Spleen (tissue), 11 donors: ENCODE data around the gene SLAMF7. TPM values are rescaled to one million over a fixed set of nuclear protein-coding genes. Genes with fewer than 3 reads are reported as not detected.

ENCODE experiments used
- DNase-seq: peaks from one replicate; pipeline ENCODE4 v3.0.0-alpha.2; 2020
- H3K27ac ChIP-seq, 8 donors: fragments of 200-600 bp; sonication (generic) in 7 of 8; 1 replicate in 4 of 8; 2 replicates in 4 of 8; pipeline versions ENCODE4 v1.5.0 to v1.8.0; 2016 to 2021; ENCODE audit warnings: inconsistent platforms in 4 of 8, mild to moderate bottlenecking in 4 of 8, moderate library complexity in 1 of 8
- H3K27me3 ChIP-seq, 7 donors: fragments of 200-600 bp; sonication (generic) in 6 of 7; replicated peaks in 1 of 7; 1 replicate in 4 of 7; 2 replicates in 3 of 7; pipeline versions ENCODE4 v1.5.0 to v1.8.0; 2016 to 2021; ENCODE audit warnings: inconsistent platforms in 3 of 7, mild to moderate bottlenecking in 1 of 7
- H3K36me3 ChIP-seq, 6 donors: fragments of 200-600 bp; sonication (generic) in 5 of 6; 1 replicate in 4 of 6; 2 replicates in 2 of 6; pipeline versions ENCODE4 v1.5.0 to v1.8.0; 2016 to 2021; ENCODE audit warnings: inconsistent platforms in 2 of 6
- H3K4me1 ChIP-seq, 6 donors: fragments of 200-600 bp; sonication (generic) in 5 of 6; 1 replicate in 3 of 6; 2 replicates in 3 of 6; pipeline versions ENCODE4 v1.5.0 to v1.8.0; 2016 to 2021; ENCODE audit warnings: inconsistent platforms in 3 of 6
- H3K4me3 ChIP-seq, 8 donors: fragments of 200-600 bp; sonication (generic) in 7 of 8; 1 replicate in 4 of 8; 2 replicates in 4 of 8; pipeline versions ENCODE4 v1.5.0 to v1.8.0; 2016 to 2021; ENCODE audit warnings: inconsistent platforms in 4 of 8, mild to moderate bottlenecking in 4 of 8, moderate library complexity in 2 of 8
- H3K9me3 ChIP-seq, 8 donors: fragments of 200-600 bp; sonication (generic) in 7 of 8; 1 replicate in 4 of 8; 2 replicates in 4 of 8; pipeline versions ENCODE4 v1.5.0 to v1.8.0; 2016 to 2021; ENCODE audit warnings: inconsistent platforms in 4 of 8
- CTCF ChIP-seq, 11 experiments: fragments of 200-600 bp in 7 of 11; fragments of 450-650 bp in 4 of 11; sonication (generic) in 4 of 11; IDR thresholded peaks in 8 of 11; conservative IDR thresholded peaks in 3 of 11; 1 replicate in 7 of 11; 2 replicates in 4 of 11; pipeline versions ENCODE4 v1.4.0 to v1.8.0; 2016 to 2021; ENCODE audit warnings: antibody characterized with exemption in 11 of 11, inconsistent platforms in 4 of 11, mild to moderate bottlenecking in 1 of 11
- POLR2A ChIP-seq, 3 donors: fragments of 450-650 bp; IDR thresholded peaks; one replicate each; pipeline ENCODE4 v1.5.1; 2017; ENCODE audit warnings: antibody characterized with exemption in 3 of 3, mild to moderate bottlenecking in 1 of 3
- POLR2AphosphoS5 ChIP-seq, 3 donors: sonication (generic); formaldehyde crosslinking; IDR thresholded peaks; one replicate each; pipeline ENCODE4 v1.5.1; 2017; ENCODE audit warnings: antibody characterized with exemption in 3 of 3
- WGBS, 5 donors: extraction: QIAGEN DNeasy Blood & Tissue Kit in 3 of 5; methylation state at CpG; one replicate each; pipeline versions ENCODE4 v1.1.5 to v1.1.7; 2013 to 2018; 5-methylcytosine and 5-hydroxymethylcytosine counted together
- intact Hi-C: fragments of 100-400 bp; cut with DNase I; formaldehyde crosslinking; loops from one replicate; pipeline ENCODE4 v1.15.0; 2023; ENCODE audit warnings: low total_unique reads
- polyA plus RNA-seq, 3 donors: library from polyadenylated mRNA; stranded (reverse); fragments of 200-250 nt; gene quantifications; one replicate each; pipeline ENCODE4 v1.2.1, GENCODE V29; 2013
- total RNA-seq, 7 donors: library from RNA; depleted of rRNA in 3 of 7; stranded (reverse); fragments of >200 nt in 3 of 7; fragmentation: NEBNext Ultra II Directional in 4 of 7; extraction: Animal tissue kit (Norgen Biotek cat#: 25700) in 4 of 7; gene quantifications; one replicate each; pipeline versions ENCODE4 v1.1.0 to v1.2.1, GENCODE V29; 2016 to 2021
- donor health status: healthy with polysubstance abuse.
- donor health status: DM: no; HTN: no; CAD: no; lungs with moderate emphysema.
- donor health status: DM: no; HTN: no; CAD: no.
- donor health status: Bipolar disorder and iron deficiency.
- donor health status: healthy.
- donor health status: DM: no; HTN: no; CAD: no.
- donor health status: DM: yes; HTN: yes; CAD: no.

Gene SLAMF7
- total and polyA plus RNA-seq, 10 donors = 12.5 to 134 (median 41.8) TPM

GRCh38 chr1:160758521-160758920 lies 19.5 kb downstream of the SLAMF7 start:
- Histone ChIP-seq H3K4me1 (peaks cover 0 to 6% (median 0%) of the 10 kb centered on the region in 6 donors), H3K9me3 (no peaks in the 10 kb centered on the region), H3K27me3 (no peaks in the 10 kb centered on the region), H3K36me3 (no peaks in the 10 kb centered on the region), H3K27ac (no peak overlapping the region), H3K4me3 (no peak overlapping the region)
- DNase-seq = no peak
- 82 to 94% (median 93%) methylated on average over 2 of the region's 2 CpGs for WGBS, 5 donors
- intact Hi-C loops = no loop called here
- no peak for TF ChIP-seq POLR2A (IDR thresholded peaks at IDR 0.05)
- TF ChIP-seq CTCF (IDR thresholded peaks at IDR 0.05 in 8 of 11, conservative IDR thresholded peaks at IDR 0.05 in 3 of 11) = no peak
- TF ChIP-seq POLR2AphosphoS5 (IDR thresholded peaks at IDR 0.05) = no peak

GRCh38 chr1:160759740-160760139 lies 20.7 kb downstream of the SLAMF7 start:
- H3K4me1 ChIP-seq = peaks cover 0 to 5% (median 0%) of the 10 kb centered on the region in 6 donors
- H3K9me3 ChIP-seq = no peaks in the 10 kb centered on the region
- intact Hi-C loops = no loop called here
- H3K4me3 ChIP-seq = no peak overlapping the region
- H3K36me3 ChIP-seq = no peaks in the 10 kb centered on the region
- H3K27ac ChIP-seq = no peak overlapping the region
- no peak for DNase-seq
- H3K27me3 ChIP-seq = no peaks in the 10 kb centered on the region
- no peak for TF ChIP-seq POLR2A (IDR thresholded peaks at IDR 0.05)
- TF ChIP-seq POLR2AphosphoS5 (IDR thresholded peaks at IDR 0.05) = no peak
- TF ChIP-seq CTCF (IDR thresholded peaks at IDR 0.05 in 8 of 11, conservative IDR thresholded peaks at IDR 0.05 in 3 of 11) = no peak

- no peak overlapping the region for H3K4me3 ChIP-seq
- WGBS, 5 donors = 86 to 96% (median 93%) methylated on average over 4 of the region's 4 CpGs
- TF ChIP-seq POLR2AphosphoS5 (IDR thresholded peaks at IDR 0.05) (no peak), CTCF (IDR thresholded peaks at IDR 0.05 in 8 of 11, conservative IDR thresholded peaks at IDR 0.05 in 3 of 11) (no peak), POLR2A (IDR thresholded peaks at IDR 0.05) (no peak)
- intact Hi-C loops = no loop called here
- H3K4me1 ChIP-seq = no peaks in the 10 kb centered on the region
- H3K36me3 ChIP-seq = no peaks in the 10 kb centered on the region
- H3K9me3 ChIP-seq = no peaks in the 10 kb centered on the region
- no peaks in the 10 kb centered on the region for H3K27me3 ChIP-seq
- no peak for DNase-seq
- no peak overlapping the region for H3K27ac ChIP-seq
Measured at GRCh38 chr1:160761046-160761445, 22.0 kb downstream of the SLAMF7 start.

- TF ChIP-seq POLR2A (IDR thresholded peaks at IDR 0.05) (no peak), POLR2AphosphoS5 (IDR thresholded peaks at IDR 0.05) (no peak), CTCF (IDR thresholded peaks at IDR 0.05 in 8 of 11, conservative IDR thresholded peaks at IDR 0.05 in 3 of 11) (no peak)
- Histone ChIP-seq H3K27me3 (no peaks in the 10 kb centered on the region), H3K4me3 (no peak overlapping the region), H3K27ac (no peak overlapping the region), H3K4me1 (peaks cover 0 to 5% (median 4%) of the 10 kb centered on the region in 6 donors), H3K9me3 (no peaks in the 10 kb centered on the region), H3K36me3 (no peaks in the 10 kb centered on the region)
- DNase-seq = no peak
- intact Hi-C loops = no loop called here
- 86 to 94% (median 91%) methylated on average over 2 of the region's 2 CpGs for WGBS, 5 donors
Measured at GRCh38 chr1:160761886-160762285, 22.8 kb downstream of the SLAMF7 start.
